Psoas muscle (tissue), 8 donors: ENCODE measurements around the gene LSAMP. TPM values are rescaled to one million over a fixed set of nuclear protein-coding genes. Genes with fewer than 3 reads are reported as not detected.

Experiments used
- ATAC-seq, 4 donors: fragments of 200-7000 bp; cut with Tn5 transposase; one replicate each; pipeline ENCODE4 v1.9.1; 2020; ENCODE audit warnings: moderate library complexity in 3 of 4, mild to moderate bottlenecking in 2 of 4
- DNase-seq, 2 donors: peaks; one replicate each; pipeline ENCODE4 v3.0.0-alpha.2; 2020
- H3K27ac ChIP-seq: fragments of 200-600 bp; one replicate; pipeline ENCODE4 v1.8.0; 2022
- H3K27me3 ChIP-seq, 3 donors: fragments of 200-600 bp in 1 of 3; one replicate each; pipeline versions ENCODE4 v1.6.1 to v1.8.0; 2013 to 2022; ENCODE audit warnings: low read length in 2 of 3, mild to moderate bottlenecking in 2 of 3, moderate library complexity in 1 of 3; ENCODE audit not compliant: insufficient read depth in 3 of 3
- H3K36me3 ChIP-seq, 2 donors: fragments of 200-600 bp in 1 of 2; one replicate each; pipeline versions ENCODE4 v1.6.1 to v1.8.0; 2013 to 2022; ENCODE audit warnings: low read depth in 1 of 2, mild to moderate bottlenecking in 1 of 2, moderate library complexity in 1 of 2; ENCODE audit not compliant: insufficient read depth in 1 of 2
- H3K4me1 ChIP-seq: fragments of 200-600 bp; one replicate; pipeline ENCODE4 v1.8.0; 2022
- H3K4me3 ChIP-seq: fragments of 200-600 bp; one replicate; pipeline ENCODE4 v1.8.0; 2022; ENCODE audit warnings: mild to moderate bottlenecking
- H3K9me3 ChIP-seq: fragments of 200-600 bp; one replicate; pipeline ENCODE4 v1.8.0; 2022
- WGBS, 3 donors: extraction: QIAGEN DNeasy Blood & Tissue Kit; methylation state at CpG; one replicate each; pipeline versions ENCODE4 v1.1.6 to v1.1.7; 2013; 5-methylcytosine and 5-hydroxymethylcytosine counted together
- intact Hi-C, 2 donors: fragments of 100-400 bp; cut with DNase I; formaldehyde crosslinking; loops; one replicate each; pipeline versions ENCODE4 v1.11.0 to v1.14.2; 2022
- polyA plus RNA-seq, 3 donors: library from polyadenylated mRNA; stranded (reverse); fragments of 200-250 nt; gene quantifications; one replicate each; pipeline ENCODE4 v1.2.3, GENCODE V29; 2013
- total RNA-seq, 4 donors: library from RNA; stranded (reverse); fragmentation: NEBNext Ultra II Directional in 2 of 4; extraction: Animal tissue kit (Norgen Biotek cat#: 25700) in 2 of 4; gene quantifications; one replicate each; pipeline versions ENCODE4 v1.2.1 to v1.2.4, GENCODE V29; 2021 to 2023
- TF ChIP-seq, protein P1 (sequence below): fragments of 200-600 bp; IDR thresholded peaks from one replicate; pipeline ENCODE4 v1.8.0; 2022; ENCODE audit warnings: antibody characterized with exemption
- donor health status: healthy with polysubstance abuse.
- donor health status: DM: no; HTN: no; CAD: no; lungs with moderate emphysema.
- donor health status: Bipolar disorder and iron deficiency.
- donor health status: healthy.
- donor health status: DM: yes; HTN: yes; CAD: no.
- donor health status: DM: no; HTN: no; CAD: no.
- donor health status: DM: no; HTN: no; CAD: no.
- donor health status: DM: yes; HTN: yes; CAD: no.

The LSAMP gene
- total and polyA plus RNA-seq, 7 donors = 0.01 to 0.17 (median 0.04) TPM; not detected in 4

DNA sequence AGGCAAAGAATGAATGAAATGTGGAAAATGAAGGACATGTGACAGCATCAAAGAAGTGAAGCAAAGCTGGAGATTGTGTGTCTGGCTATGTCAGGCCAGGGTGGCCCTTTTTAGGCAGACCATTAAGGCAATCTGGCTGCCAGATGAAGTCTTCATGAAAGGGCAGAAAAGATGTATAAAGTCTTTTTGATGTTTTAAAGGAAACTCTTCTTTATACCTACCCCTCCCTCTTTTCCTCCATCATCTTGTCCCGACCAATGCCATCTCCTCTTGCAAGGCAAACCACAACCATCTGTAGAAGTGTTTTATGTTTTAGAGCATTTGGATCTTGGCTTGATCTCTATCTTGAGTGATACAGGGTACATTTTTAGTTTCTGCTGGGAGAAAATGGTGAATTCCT, 259.2 kb downstream of the LSAMP start:
- Histone ChIP-seq H3K9me3 (no peaks in the 10 kb centered on the region), H3K36me3 (no peaks in the 10 kb centered on the region), H3K27me3 (no peaks in the 10 kb centered on the region), H3K27ac (no peak overlapping the region), H3K4me1 (no peaks in the 10 kb centered on the region), H3K4me3 (no peak overlapping the region)
- 47 to 74% (median 57%) methylated on average over 1 of the region's 1 CpG for WGBS, 3 donors
- intact Hi-C loops = no loop called here
- DNase-seq (no peak), ATAC-seq (no peak)
- TF ChIP-seq, protein P1, sequence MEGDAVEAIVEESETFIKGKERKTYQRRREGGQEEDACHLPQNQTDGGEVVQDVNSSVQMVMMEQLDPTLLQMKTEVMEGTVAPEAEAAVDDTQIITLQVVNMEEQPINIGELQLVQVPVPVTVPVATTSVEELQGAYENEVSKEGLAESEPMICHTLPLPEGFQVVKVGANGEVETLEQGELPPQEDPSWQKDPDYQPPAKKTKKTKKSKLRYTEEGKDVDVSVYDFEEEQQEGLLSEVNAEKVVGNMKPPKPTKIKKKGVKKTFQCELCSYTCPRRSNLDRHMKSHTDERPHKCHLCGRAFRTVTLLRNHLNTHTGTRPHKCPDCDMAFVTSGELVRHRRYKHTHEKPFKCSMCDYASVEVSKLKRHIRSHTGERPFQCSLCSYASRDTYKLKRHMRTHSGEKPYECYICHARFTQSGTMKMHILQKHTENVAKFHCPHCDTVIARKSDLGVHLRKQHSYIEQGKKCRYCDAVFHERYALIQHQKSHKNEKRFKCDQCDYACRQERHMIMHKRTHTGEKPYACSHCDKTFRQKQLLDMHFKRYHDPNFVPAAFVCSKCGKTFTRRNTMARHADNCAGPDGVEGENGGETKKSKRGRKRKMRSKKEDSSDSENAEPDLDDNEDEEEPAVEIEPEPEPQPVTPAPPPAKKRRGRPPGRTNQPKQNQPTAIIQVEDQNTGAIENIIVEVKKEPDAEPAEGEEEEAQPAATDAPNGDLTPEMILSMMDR = no peak

- no peaks in the 10 kb centered on the region for H3K4me1 ChIP-seq
- no peak for ATAC-seq
- no peaks in the 10 kb centered on the region for H3K36me3 ChIP-seq
Observed at GRCh38 chr3:116181159-116181558, 264.1 kb downstream of the LSAMP start.

DNA sequence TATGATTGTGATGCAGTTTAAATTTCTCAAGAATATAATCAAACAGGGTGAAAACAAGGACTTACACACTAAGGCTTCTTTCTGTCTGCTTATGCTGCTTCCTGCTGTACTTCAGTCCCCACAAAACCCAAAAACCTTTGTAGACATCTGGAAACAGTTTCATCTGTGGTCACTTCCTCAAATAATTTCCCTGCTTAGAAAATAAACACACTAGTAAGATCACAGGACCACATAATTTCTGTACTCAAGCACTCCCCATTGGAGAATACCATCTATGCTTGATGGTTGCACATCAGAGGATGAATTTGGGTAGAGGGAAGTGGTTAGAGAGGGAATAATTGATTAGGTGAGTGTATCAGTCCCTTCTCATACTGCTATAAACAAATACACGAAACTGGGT, 266.2 kb downstream of the LSAMP start:
- Histone ChIP-seq H3K27ac (no peak overlapping the region), H3K36me3 (no peaks in the 10 kb centered on the region), H3K27me3 (no peaks in the 10 kb centered on the region), H3K4me1 (no peaks in the 10 kb centered on the region), H3K9me3 (no peaks in the 10 kb centered on the region), H3K4me3 (no peak overlapping the region)
- intact Hi-C loops = no loop called here
- DNase-seq (no peak), ATAC-seq (no peak)
- 58 to 78% (median 60%) methylated on average over 1 of the region's 1 CpG for WGBS, 3 donors
- TF ChIP-seq, protein P1 = no peak

More at GRCh38 chr3:116181159-116181558, 264.1 kb downstream of the LSAMP start:
- DNase-seq = no peak
- intact Hi-C loops = no loop called here
- no peaks in the 10 kb centered on the region for H3K27me3 ChIP-seq
- TF ChIP-seq, protein P1 = no peak
- no peaks in the 10 kb centered on the region for H3K9me3 ChIP-seq
- H3K4me3 ChIP-seq = no peak overlapping the region
- no peak overlapping the region for H3K27ac ChIP-seq

DNA sequence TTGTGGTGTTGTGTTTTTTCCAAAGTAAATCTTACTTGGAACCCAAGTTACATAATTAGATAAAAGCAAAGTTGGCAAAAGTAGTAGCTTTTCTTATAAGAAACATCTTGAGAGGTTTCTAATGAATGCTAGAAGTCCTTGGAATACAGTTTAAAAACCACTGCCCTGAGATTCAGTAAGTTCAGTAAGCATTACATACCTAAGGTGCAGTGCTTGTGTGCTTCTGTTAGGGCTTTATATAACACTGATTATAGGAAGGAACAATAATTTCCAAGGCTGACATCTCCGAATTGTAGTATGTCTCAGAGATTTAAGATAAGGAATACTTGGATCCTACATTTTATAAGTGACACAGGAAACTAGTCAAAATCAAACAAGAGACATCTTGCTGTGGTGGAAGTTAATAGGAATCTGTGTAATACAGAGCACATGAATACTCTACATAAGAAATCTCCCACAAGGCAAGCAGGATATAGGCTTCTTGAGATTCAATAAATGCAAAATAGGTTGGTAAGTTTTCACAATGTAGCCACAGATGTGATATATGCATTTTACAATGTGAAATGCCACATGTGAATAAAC, 268.2 kb downstream of the LSAMP start:
- Histone ChIP-seq H3K27ac (no peak overlapping the region), H3K36me3 (no peaks in the 10 kb centered on the region), H3K4me1 (no peaks in the 10 kb centered on the region), H3K9me3 (no peaks in the 10 kb centered on the region), H3K27me3 (no peaks in the 10 kb centered on the region), H3K4me3 (no peak overlapping the region)
- TF ChIP-seq, protein P1 = no peak
- WGBS, 3 donors = 53 to 64% (median 63%) methylated on average over 1 of the region's 1 CpG
- no peak for DNase-seq
- no peak for ATAC-seq
- intact Hi-C loops = no loop called here

DNA sequence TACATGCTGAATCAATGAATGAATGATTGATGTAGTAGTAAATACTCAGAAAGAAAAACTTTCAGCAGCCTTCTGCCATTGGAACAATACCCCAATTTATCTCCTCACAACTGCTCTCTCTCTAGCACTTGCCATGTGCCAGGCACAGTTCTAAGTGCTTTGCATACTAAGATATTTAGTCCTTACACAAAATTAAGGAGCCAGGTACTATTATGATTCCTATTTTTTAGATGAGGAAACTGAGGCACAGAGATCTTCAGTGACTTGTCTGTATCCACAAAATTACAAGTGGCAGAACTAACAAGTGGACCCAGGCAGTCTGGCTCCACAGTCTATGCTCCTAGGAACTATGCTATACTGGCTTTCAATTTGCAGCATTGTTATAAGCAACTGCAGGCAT, 279.2 kb downstream of the LSAMP start:
- intact Hi-C loops = no loop called here
- Histone ChIP-seq H3K36me3 (no peaks in the 10 kb centered on the region), H3K27ac (no peak overlapping the region), H3K4me3 (no peak overlapping the region), H3K27me3 (no peaks in the 10 kb centered on the region), H3K9me3 (no peaks in the 10 kb centered on the region), H3K4me1 (no peaks in the 10 kb centered on the region)
- no peak for DNase-seq
- no peak for ATAC-seq
- TF ChIP-seq, protein P1 = no peak
